Fibroblast of mammary gland (primary cell): ENCODE results near the gene RALGPS1.

Experiments
- DNase-seq: peaks from one replicate; pipeline ENCODE4 v3.0.0-alpha.2; 2010; ENCODE audit warnings: low read depth
- H3K4me3 ChIP-seq: 2 replicates; pipeline ENCODE4 v1.5.1; 2011; ENCODE audit warnings: low read depth, mild to moderate bottlenecking, low read length, moderate library complexity; ENCODE audit not compliant: control insufficient read depth
- TF ChIP-seq, protein P1 (sequence below): conservative IDR thresholded peaks from 2 replicates; pipeline ENCODE4 v1.5.1; 2011; ENCODE audit warnings: low read depth, low read length, inconsistent platforms; ENCODE audit not compliant: control insufficient read depth, insufficient read depth

Gene RALGPS1

DNA sequence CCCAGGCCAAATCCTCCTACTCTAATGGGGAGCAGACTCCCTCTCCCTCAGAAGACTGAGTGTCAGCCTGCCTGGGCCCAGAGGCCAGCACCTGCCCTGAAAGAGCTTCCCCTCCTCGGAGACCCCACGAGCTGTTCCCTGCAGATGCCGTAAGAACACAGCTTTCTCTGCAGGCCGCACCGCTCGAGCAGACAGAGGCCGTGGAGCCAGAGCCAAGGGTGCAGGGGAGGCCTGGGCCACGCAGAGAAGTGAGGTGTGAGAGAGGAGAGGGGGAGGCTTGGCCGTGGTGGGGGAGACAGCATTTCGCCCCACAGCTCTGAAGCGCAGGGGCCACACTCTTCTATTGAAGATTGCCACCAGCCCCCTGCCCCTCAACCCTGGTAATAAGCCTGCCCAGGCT is 287.1 kb downstream of the RALGPS1 start:
- DNase-seq: no peak
- TF ChIP-seq, protein P1, sequence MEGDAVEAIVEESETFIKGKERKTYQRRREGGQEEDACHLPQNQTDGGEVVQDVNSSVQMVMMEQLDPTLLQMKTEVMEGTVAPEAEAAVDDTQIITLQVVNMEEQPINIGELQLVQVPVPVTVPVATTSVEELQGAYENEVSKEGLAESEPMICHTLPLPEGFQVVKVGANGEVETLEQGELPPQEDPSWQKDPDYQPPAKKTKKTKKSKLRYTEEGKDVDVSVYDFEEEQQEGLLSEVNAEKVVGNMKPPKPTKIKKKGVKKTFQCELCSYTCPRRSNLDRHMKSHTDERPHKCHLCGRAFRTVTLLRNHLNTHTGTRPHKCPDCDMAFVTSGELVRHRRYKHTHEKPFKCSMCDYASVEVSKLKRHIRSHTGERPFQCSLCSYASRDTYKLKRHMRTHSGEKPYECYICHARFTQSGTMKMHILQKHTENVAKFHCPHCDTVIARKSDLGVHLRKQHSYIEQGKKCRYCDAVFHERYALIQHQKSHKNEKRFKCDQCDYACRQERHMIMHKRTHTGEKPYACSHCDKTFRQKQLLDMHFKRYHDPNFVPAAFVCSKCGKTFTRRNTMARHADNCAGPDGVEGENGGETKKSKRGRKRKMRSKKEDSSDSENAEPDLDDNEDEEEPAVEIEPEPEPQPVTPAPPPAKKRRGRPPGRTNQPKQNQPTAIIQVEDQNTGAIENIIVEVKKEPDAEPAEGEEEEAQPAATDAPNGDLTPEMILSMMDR: no peak
- H3K4me3 ChIP-seq: no peak overlapping the region

DNA sequence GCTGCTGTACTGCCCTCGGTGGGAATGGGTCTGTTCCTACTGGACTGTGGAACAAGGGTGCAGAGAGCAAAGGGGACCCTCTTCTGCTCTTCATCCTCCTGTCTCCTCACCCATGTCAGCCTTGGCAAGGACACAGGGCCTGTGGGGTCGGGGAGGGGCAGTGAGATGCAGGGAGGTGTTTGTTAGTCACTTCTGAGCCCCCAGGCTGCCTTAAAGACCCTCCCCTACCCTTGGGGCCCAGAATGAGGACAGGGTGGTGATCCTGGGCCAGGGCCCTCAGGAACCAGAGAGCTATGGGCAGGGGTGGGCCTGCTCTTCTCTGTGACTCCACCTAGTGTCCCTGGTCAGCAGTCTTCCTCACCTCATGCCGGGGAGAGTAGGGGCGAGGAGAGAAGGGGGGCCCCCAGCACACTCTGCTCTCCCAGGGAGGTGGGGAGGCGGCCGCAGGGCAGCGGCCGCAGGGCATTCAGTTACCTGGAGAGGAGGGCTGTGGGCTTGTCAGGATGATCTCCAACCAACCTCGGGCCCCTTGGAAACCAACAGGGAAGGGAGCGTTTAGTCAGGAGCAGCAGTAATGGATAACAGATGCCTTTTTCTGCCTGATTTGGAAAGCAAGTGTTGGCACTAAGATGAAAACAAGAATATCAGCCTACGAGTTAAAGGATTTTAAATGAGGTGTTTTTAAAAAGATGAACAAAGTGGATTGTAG is 288.0 kb downstream of the RALGPS1 start:
- no peak overlapping the region for H3K4me3 ChIP-seq
- TF ChIP-seq, protein P1: no peak
- peak; percentile 47 for DNase-seq

DNA sequence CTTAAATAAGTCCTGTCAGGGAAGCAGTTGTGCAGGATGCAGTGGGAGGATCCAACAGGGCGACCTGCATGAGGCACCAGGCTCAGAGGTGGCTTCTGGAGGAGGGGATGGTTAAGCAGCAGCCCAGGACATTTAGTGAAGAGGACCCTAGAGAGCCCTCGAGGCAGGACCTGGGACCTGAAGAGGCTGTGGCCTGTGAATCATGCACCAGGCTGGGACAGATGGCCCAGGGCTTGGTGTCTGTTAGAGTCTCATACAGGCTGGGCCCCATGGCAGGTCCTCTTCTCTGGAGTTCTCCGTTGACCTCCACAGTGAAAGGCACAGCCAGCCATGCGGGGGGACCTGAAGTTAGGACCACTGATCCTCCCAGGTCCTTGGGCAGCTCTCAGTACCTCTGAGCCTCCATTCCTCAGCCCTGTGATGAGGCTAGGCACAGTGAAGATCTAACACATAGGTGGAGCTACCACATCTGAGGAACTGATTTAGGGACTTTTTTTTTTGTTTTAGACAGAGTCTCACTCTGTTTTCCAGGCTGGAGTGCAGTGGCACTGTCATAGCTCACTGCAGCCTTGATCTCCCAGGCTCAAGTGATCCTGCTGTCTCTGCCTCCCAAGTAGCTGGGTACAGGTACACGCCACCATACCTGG is 289.2 kb downstream of the RALGPS1 start:
- no peak overlapping the region for H3K4me3 ChIP-seq
- no peak for DNase-seq
- TF ChIP-seq, protein P1: no peak

DNA sequence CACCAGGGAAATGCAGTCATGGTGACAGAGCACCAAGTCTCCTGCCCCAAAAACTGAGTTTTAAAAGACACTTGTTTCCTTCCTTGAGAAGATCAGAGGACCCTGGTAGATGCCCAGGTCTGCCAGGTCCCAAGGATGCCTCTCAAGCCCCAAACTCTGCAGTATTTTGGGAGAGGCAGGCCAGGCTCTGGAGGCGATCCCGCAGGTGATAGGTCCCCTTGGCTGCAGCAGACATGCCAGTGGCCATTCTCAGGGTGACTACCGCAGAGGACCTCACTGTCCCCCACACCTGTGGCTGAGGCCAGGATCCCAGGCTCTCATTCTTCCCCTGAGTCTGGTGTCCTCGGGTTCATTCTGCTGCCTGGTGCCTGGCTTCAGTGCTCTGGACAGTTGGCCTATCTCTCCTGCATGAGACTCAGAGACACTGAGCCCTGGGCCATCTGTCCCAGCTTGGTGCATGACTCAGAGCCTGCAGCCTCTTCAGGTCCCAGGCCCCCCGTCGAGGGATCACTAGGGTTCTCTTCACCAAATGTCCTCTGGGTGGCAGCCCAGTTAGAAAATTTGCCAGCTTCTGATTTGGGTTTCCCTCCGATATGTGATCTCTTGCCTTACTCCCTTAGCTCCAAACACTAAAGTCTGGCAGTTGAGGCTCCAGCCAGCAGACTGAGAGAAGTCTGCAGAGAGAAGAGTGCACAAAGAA is 290.3 kb downstream of the RALGPS1 start:
- TF ChIP-seq, protein P1: peak; percentile 28
- peak; percentile 45 for DNase-seq

DNA sequence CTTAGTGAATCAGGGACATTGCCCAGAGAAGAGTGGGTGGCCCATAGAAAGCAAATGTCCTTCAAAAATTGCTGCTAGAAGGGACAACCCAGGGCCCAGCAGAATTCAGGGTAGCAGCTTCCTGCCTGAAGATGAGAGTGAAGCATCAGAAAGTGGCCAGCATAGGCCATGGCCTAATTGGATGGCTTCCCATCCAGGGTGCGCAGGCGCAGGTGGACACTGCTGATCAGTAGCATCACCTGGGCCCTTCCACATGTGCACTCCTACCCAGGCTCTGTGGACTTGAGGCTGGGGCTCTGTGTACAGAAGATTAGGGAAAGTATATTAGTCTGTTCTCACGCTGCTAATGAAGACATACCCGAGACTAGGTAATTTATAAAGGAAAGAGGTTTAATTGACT is 291.4 kb downstream of the RALGPS1 start:
- TF ChIP-seq, protein P1: no peak
- no peak for DNase-seq
- no peak overlapping the region for H3K4me3 ChIP-seq

More for the DNA sequence above, 290.3 kb downstream of the RALGPS1 start:
- no peak overlapping the region for H3K4me3 ChIP-seq

DNA sequence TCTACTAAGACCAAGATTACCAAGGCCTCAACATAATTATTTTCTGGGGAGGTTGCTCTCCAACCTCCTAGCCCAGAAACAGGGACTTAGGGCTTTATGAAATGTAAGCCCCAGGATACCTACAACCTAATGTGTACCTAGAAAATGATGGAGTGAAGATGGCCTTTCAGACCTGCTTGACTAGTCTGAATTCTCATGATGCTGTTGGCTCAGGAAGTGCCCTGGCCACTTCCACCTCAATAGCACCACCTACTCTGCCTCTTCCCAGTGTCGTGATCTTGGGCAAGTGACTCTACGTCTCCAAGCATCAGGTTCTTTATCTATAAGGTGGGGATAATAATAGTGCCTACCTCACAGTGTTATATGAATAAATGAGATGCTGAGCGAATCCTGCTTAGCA is 292.1 kb downstream of the RALGPS1 start:
- no peak for DNase-seq
- H3K4me3 ChIP-seq: no peak overlapping the region
- TF ChIP-seq, protein P1: no peak
